ENCODE results near the gene ARX.

GRCh38 chrX:25010784-25011588 is 4.8 kb downstream of the ARX start:
- no peak for TF ChIP-seq CTCF (IDR thresholded peaks at IDR 0.05; ENCODE audit: control extremely low read depth in 1 of 3, insufficient read depth in 1 of 3, low read depth in 1 of 3, low read length in 3 of 3)
- TF ChIP-seq HDAC6 (IDR thresholded peaks at IDR 0.05; ENCODE audit: low read depth, low read length) = no peak
- TF ChIP-seq EP300 (IDR thresholded peaks at IDR 0.05; ENCODE audit: borderline replicate concordance in 1 of 2, low read depth in 2 of 2, low read length in 2 of 2) = no peak
- TF ChIP-seq ATF2 (IDR thresholded peaks at IDR 0.05; ENCODE audit: low read length) = no peak
- no peak for TF ChIP-seq POLR2A (IDR thresholded peaks at IDR 0.05; ENCODE audit: control extremely low read depth in 1 of 2, low read depth in 2 of 2, low read length in 2 of 2)
- no peak for TF ChIP-seq GABPA (IDR thresholded peaks at IDR 0.05; ENCODE audit: borderline replicate concordance, insufficient read depth, low read length)
- TF ChIP-seq FOSL1 (IDR thresholded peaks at IDR 0.05; ENCODE audit: insufficient read depth, low read depth, low read length) = no peak
- TF ChIP-seq YY1 (IDR thresholded peaks at IDR 0.05; ENCODE audit: low read depth, low read length) = no peak
- no peak for TF ChIP-seq TEAD4 (IDR thresholded peaks at IDR 0.05; ENCODE audit: low read depth, low read length)
